Fibroblast of mammary gland (primary cell): ENCODE data around the gene PPEF1.
A peak's percentile ranks its signal among the peaks of the same experiment; 100 is the strongest.

Experiments used
- DNase-seq: peaks from one replicate; pipeline ENCODE4 v3.0.0-alpha.2; 2010; ENCODE audit warnings: low read depth
- H3K4me3 ChIP-seq: 2 replicates; pipeline ENCODE4 v1.5.1; 2011; ENCODE audit warnings: low read depth, mild to moderate bottlenecking, low read length, moderate library complexity; ENCODE audit not compliant: control insufficient read depth
- TF ChIP-seq, protein P1 (sequence below): conservative IDR thresholded peaks from 2 replicates; pipeline ENCODE4 v1.5.1; 2011; ENCODE audit warnings: low read depth, low read length, inconsistent platforms; ENCODE audit not compliant: control insufficient read depth, insufficient read depth

PPEF1 gene

DNA sequence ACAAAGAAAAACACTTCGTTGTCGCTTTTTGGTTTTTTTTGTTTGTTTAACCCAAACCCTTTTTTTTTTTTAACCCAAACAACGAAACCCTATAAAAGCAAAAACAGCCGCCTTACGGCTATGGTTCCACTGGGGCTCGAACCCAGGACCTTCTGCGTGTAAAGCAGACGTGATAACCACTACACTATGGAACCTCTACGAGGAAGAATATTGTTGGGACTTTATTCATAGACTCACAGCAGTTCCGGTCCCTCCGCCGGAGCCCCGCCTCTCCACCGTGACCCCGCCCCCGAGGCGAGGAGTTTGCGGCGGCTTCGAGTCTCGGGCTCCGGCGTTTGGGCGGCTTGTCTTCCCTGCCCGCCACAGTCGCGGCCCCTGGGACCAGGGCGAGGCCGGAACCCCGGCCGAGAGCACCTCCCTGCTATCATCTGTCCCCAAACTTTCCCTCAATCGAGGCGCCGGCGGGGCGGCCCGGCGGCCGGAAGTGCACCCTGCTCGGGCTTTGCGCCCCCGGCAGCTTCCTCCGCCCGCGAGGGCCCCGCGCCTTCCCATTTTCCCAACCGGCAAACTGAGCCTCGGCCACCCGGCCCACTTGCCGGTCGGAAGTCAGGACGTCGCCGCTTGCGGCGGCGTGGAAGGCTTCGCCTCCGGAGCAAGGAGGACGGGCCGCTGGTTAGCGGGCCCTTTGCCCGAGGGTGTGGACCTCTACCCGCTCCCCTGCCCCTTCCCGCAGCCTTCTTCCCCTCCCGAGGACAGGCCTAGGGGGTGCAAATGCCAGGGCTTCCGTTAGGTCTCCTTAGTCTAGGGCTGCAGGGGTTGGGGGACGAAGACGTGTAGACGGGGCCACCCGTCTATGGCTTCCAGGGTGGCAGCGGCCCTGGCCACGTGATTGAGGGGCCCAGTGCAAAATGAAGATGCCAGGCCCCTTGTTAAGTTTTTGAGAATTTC, 32.4 kb upstream of the PPEF1 start:
- TF ChIP-seq, protein P1, sequence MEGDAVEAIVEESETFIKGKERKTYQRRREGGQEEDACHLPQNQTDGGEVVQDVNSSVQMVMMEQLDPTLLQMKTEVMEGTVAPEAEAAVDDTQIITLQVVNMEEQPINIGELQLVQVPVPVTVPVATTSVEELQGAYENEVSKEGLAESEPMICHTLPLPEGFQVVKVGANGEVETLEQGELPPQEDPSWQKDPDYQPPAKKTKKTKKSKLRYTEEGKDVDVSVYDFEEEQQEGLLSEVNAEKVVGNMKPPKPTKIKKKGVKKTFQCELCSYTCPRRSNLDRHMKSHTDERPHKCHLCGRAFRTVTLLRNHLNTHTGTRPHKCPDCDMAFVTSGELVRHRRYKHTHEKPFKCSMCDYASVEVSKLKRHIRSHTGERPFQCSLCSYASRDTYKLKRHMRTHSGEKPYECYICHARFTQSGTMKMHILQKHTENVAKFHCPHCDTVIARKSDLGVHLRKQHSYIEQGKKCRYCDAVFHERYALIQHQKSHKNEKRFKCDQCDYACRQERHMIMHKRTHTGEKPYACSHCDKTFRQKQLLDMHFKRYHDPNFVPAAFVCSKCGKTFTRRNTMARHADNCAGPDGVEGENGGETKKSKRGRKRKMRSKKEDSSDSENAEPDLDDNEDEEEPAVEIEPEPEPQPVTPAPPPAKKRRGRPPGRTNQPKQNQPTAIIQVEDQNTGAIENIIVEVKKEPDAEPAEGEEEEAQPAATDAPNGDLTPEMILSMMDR = no peak
- peak overlapping the region; percentile 52 for H3K4me3 ChIP-seq
- DNase-seq = peak; percentile 63

DNA sequence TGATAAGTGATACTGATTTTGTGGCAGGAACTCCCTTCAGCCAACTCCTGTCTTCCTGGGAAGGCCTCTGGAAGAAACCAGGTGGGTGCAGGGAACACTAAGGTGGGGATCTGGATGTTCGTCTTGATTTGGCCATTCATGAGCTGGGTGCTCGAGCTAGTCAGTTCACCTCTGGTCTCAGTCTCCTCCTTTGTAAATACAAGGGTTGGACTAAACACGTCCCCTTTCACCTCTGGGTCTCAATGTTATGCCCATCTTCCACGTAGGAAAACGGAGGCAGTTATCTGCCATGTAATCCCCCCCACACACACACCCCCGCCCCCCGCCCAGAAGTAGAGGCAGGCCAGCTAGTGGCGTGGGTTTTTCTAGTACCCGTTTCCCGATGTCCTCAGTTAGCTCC, 31.4 kb upstream of the PPEF1 start:
- H3K4me3 ChIP-seq = no peak overlapping the region
- DNase-seq = no peak
- TF ChIP-seq, protein P1 = no peak

DNA sequence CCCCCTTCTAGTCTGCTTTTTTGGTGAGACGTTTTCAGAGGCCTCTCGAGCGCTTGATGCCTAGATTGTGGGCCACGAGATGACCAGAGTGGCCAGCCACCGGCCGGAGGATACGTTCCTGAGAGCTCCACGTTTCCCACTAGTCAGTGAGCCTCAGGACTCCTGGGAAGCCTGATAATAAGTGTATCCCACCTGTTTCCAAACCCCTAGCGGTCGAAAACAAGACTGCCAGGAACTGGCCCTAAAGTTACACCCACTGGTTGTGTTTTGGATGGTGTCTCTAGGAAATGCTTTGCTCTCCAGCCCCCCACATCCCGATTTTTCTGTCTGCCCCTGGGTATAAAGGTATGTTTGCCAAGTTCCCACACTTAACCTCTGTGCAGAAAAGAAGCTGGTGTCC, 31.0 kb upstream of the PPEF1 start:
- H3K4me3 ChIP-seq = no peak overlapping the region
- peak; percentile 20 for DNase-seq
- TF ChIP-seq, protein P1 = peak; percentile 36

DNA sequence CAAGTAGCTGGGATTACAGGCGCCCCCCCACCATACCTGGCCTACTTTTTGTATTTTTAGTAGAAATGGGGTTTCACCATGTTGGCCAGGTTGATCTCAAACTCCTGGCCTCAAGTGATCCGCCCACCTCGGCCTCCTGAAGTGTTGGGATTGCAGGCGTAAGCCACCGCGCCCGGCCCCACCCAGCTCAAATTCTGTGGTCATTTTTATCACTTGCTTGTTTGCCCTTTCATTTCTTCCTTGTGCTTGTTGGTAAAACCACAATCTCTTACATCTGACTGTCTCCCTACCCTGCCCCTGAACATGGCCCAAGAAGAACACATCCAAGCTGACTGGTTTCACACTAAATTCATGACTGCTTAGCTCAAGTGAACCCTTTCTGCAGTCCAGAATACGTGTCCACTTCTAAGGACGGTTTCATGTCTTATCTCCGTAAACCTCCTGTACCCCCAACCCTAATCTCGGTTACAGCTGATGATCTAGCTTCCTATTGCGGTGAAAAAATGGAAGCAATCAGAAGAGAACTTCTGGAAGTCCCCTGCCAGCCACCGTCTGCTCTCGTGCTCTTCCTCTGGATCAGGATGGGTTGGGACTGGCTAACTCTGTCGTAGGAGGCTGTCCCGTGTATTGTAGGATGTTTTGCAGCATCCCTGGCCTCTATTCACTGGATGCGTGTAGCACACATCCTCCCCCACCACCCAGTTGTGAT, 30.1 kb upstream of the PPEF1 start:
- no peak for DNase-seq
- no peak overlapping the region for H3K4me3 ChIP-seq
- TF ChIP-seq, protein P1 = no peak

DNA sequence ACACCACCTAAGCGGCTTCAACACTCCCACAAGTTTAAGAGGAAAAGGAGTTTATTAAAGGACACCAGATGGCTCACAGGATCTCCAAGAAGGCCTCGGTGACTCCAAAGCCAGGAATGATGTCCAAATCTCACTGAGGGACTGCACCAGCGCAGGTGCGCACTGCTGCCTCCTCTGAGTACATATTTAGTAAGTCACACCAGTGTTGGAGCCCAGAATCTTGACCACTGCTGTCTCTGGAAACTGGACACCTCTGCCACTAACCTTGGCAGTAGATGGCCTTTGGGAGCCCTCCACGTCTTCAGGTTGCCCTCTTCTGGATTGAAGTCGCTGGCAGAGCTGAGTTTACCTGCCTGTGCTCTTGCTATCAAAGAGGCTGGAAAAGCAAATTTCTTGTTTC, 25.4 kb upstream of the PPEF1 start:
- DNase-seq = no peak
- H3K4me3 ChIP-seq = no peak overlapping the region
- TF ChIP-seq, protein P1 = no peak

DNA sequence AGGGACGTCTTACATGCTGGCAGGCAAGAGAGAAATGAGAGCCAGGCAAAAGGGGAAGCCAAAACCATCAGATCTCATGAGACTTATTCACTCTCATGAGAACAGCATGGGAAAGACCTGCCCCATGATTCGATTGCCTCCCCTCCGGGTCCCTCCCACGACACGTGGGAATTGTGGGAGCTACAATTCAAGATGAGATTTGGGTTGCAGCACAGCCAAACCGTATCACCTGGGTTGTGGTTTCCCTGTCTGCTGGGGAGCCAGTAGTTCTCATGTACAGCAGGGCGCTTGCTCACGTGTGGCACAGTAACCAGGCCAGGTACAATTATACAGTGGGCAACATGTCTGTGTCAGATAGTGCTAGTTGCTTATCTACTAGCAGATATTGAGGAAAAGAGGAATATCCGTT, 24.5 kb upstream of the PPEF1 start:
- no peak overlapping the region for H3K4me3 ChIP-seq
- TF ChIP-seq, protein P1 = no peak
- DNase-seq = no peak
